Astrocyte (in vitro differentiated cells and primary cell): ENCODE results near the gene FARS2. TPM values are rescaled to one million over a fixed set of nuclear protein-coding genes. Genes with fewer than 3 reads are reported as not detected.

Experiments
- DNase-seq: peaks from one replicate; pipeline ENCODE4 v3.0.0-alpha.2; 2010; ENCODE audit warnings: low read depth
- FAIRE-seq: peaks from 2 replicates; lab custom pipeline; 2011; peaks lifted over from hg19 to GRCh38; lab: Jason Lieb, UNC
- H2AFZ ChIP-seq: 2 replicates; pipeline ENCODE4 v1.6.0; 2012; ENCODE audit warnings: low read depth, low read length, inconsistent platforms
- H3K27ac ChIP-seq: 2 replicates; pipeline ENCODE4 v1.5.1; 2011; ENCODE audit warnings: low read depth, low read length, inconsistent platforms
- H3K27me3 ChIP-seq: 2 replicates; pipeline ENCODE4 v1.6.0; 2011; ENCODE audit warnings: low read length, inconsistent platforms; ENCODE audit not compliant: insufficient read depth
- H3K36me3 ChIP-seq: 2 replicates; pipeline ENCODE4 v1.5.1; 2011; ENCODE audit warnings: low read length, inconsistent platforms; ENCODE audit not compliant: insufficient read depth
- H3K4me1 ChIP-seq: 2 replicates; pipeline ENCODE4 v1.5.1; 2011; ENCODE audit warnings: low read length, inconsistent platforms; ENCODE audit not compliant: insufficient read depth
- H3K4me2 ChIP-seq: 2 replicates; pipeline ENCODE4 v1.6.0; 2012; ENCODE audit warnings: low read length, inconsistent platforms
- H3K4me3 ChIP-seq: 2 replicates; pipeline ENCODE4 v1.5.1; 2011; ENCODE audit warnings: low read depth, mild to moderate bottlenecking, low read length, inconsistent platforms; ENCODE audit not compliant: insufficient read depth
- H3K79me2 ChIP-seq: 2 replicates; pipeline ENCODE4 v1.6.0; 2012; ENCODE audit warnings: mild to moderate bottlenecking, low read length, inconsistent platforms; ENCODE audit not compliant: insufficient read depth
- H3K9ac ChIP-seq: 2 replicates; pipeline ENCODE4 v1.6.0; 2012; ENCODE audit warnings: mild to moderate bottlenecking, low read length, inconsistent platforms
- H3K9me3 ChIP-seq: 2 replicates; pipeline ENCODE4 v1.5.1; 2012; ENCODE audit warnings: low read depth, mild to moderate bottlenecking, low read length, inconsistent platforms; ENCODE audit not compliant: insufficient read depth
- H4K20me1 ChIP-seq: 2 replicates; pipeline ENCODE4 v1.6.0; 2012; ENCODE audit warnings: low read length, inconsistent platforms; ENCODE audit not compliant: insufficient read depth
- H3K27ac Mint-ChIP-seq: one replicate; pipeline ENCODE4 v1.8.0; 2021; ENCODE audit warnings: mild to moderate bottlenecking, mixed read lengths; ENCODE audit not compliant: unreplicated experiment
- H3K27me3 Mint-ChIP-seq: one replicate; pipeline ENCODE4 v1.8.0; 2021; ENCODE audit warnings: low read depth, mixed read lengths; ENCODE audit not compliant: unreplicated experiment
- H3K36me3 Mint-ChIP-seq: one replicate; pipeline ENCODE4 v1.8.0; 2021; ENCODE audit warnings: low read depth, mixed read lengths; ENCODE audit not compliant: unreplicated experiment
- H3K4me1 Mint-ChIP-seq: one replicate; pipeline ENCODE4 v1.8.0; 2021; ENCODE audit warnings: low read depth, mixed read lengths; ENCODE audit not compliant: unreplicated experiment
- H3K4me3 Mint-ChIP-seq: one replicate; pipeline ENCODE4 v1.8.0; 2021; ENCODE audit warnings: mild to moderate bottlenecking, moderate library complexity, mixed read lengths; ENCODE audit not compliant: unreplicated experiment
- H3K9me3 Mint-ChIP-seq: one replicate; pipeline ENCODE4 v1.8.0; 2021; ENCODE audit warnings: mild to moderate bottlenecking, mixed read lengths; ENCODE audit not compliant: unreplicated experiment
- CTCF ChIP-seq: IDR thresholded peaks from 2 replicates; pipeline ENCODE4 v1.5.1; 2011; ENCODE audit warnings: low read depth, mild to moderate bottlenecking, inconsistent platforms, low read length, moderate library complexity; ENCODE audit not compliant: insufficient read depth
- EZH2 ChIP-seq: IDR thresholded peaks from 2 replicates; pipeline ENCODE4 v1.6.1; 2012; ENCODE audit warnings: mild to moderate bottlenecking, low read length, inconsistent platforms; ENCODE audit not compliant: insufficient read depth
- total RNA-seq: library from RNA; stranded (reverse); gene quantifications from 2 replicates; pipeline ENCODE4 v1.2.1, GENCODE V29; 2021

Gene FARS2
- total RNA-seq, 1 donor from 2014 or later, result 13.3 TPM

GRCh38 chr6:5490501-5491069, 229.3 kb downstream of the FARS2 start:
- H3K4me1 ChIP-seq, result no peaks in the 10 kb centered on the region
- Mint-ChIP-seq H3K36me3 (peaks cover 2% of the 10 kb centered on the region), H3K4me1 (no peaks in the 10 kb centered on the region), H3K9me3 (no peaks in the 10 kb centered on the region), H3K27ac (no peak overlapping the region), H3K4me3 (no peak overlapping the region), H3K27me3 (no peaks in the 10 kb centered on the region)
- H4K20me1 ChIP-seq, result no peaks in the 10 kb centered on the region
- H3K9me3 ChIP-seq, result no peaks in the 10 kb centered on the region
- H3K9ac ChIP-seq, result no peak overlapping the region
- H3K79me2 ChIP-seq, result no peaks in the 10 kb centered on the region
- H2AFZ ChIP-seq, result no peak overlapping the region
- FAIRE-seq, result no peak
- H3K4me3 ChIP-seq, result no peak overlapping the region
- H3K4me2 ChIP-seq, result no peak overlapping the region
- H3K27me3 ChIP-seq, result no peaks in the 10 kb centered on the region
- no peak overlapping the region for H3K27ac ChIP-seq
- no peak for TF ChIP-seq CTCF
- TF ChIP-seq EZH2, result no peak
- no peak for DNase-seq
- no peaks in the 10 kb centered on the region for H3K36me3 ChIP-seq

GRCh38 chr6:5492356-5492755, 231.0 kb downstream of the FARS2 start:
- Mint-ChIP-seq H3K4me3 (no peak overlapping the region), H3K4me1 (peaks cover 3% of the 10 kb centered on the region), H3K9me3 (no peaks in the 10 kb centered on the region), H3K27ac (no peak overlapping the region), H3K27me3 (no peaks in the 10 kb centered on the region), H3K36me3 (peaks cover 2% of the 10 kb centered on the region)
- Histone ChIP-seq H3K36me3 (no peaks in the 10 kb centered on the region), H3K9me3 (no peaks in the 10 kb centered on the region), H3K4me1 (no peaks in the 10 kb centered on the region), H3K9ac (no peak overlapping the region), H4K20me1 (no peaks in the 10 kb centered on the region), H2AFZ (no peak overlapping the region), H3K4me2 (no peak overlapping the region), H3K27ac (no peak overlapping the region), H3K79me2 (no peaks in the 10 kb centered on the region), H3K27me3 (no peaks in the 10 kb centered on the region), H3K4me3 (no peak overlapping the region)
- TF ChIP-seq CTCF (no peak), EZH2 (no peak)
- no peak for DNase-seq
- no peak for FAIRE-seq

GRCh38 chr6:5493806-5494205, 232.5 kb downstream of the FARS2 start:
- DNase-seq, result no peak
- FAIRE-seq, result no peak
- peaks cover 2% of the 10 kb centered on the region for H3K36me3 Mint-ChIP-seq
- Histone ChIP-seq H2AFZ (no peak overlapping the region), H3K4me1 (peaks cover 3% of the 10 kb centered on the region), H3K4me2 (no peak overlapping the region), H3K27me3 (no peaks in the 10 kb centered on the region), H4K20me1 (no peaks in the 10 kb centered on the region), H3K9me3 (no peaks in the 10 kb centered on the region), H3K79me2 (no peaks in the 10 kb centered on the region), H3K27ac (no peak overlapping the region), H3K4me3 (no peak overlapping the region), H3K36me3 (no peaks in the 10 kb centered on the region), H3K9ac (no peak overlapping the region)
- H3K27me3 Mint-ChIP-seq, result no peaks in the 10 kb centered on the region
- TF ChIP-seq CTCF (no peak), EZH2 (no peak)
- H3K4me3 Mint-ChIP-seq, result no peak overlapping the region
- peaks cover 11% of the 10 kb centered on the region for H3K4me1 Mint-ChIP-seq
- H3K27ac Mint-ChIP-seq, result no peak overlapping the region
- no peaks in the 10 kb centered on the region for H3K9me3 Mint-ChIP-seq
